ENCODE results near the gene ZP1.

DNA sequence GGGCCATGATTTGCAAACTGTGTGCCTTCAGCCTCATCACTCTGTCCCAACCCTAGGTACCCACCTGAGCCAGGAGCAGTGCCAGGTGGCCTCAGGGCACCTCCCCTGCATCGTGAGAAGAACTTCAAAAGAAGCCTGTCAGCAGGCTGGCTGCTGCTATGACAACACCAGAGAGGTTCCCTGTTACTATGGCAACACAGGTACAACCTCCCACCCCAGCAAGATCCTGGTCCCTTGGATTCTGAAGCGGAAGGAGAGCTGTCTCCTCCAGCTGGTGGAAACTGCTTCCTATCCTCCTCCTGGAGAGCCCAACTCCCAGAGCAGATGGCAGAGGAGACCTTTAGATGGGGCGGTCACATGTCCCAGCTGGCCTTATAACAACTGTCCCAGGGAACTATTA is 2.9 kb downstream of the ZP1 start:
- TF ChIP-seq EZH2phosphoT487 (IDR thresholded peaks at IDR 0.05; ENCODE audit: borderline replicate concordance, low read length) = no peak
- TF ChIP-seq, protein P1, sequence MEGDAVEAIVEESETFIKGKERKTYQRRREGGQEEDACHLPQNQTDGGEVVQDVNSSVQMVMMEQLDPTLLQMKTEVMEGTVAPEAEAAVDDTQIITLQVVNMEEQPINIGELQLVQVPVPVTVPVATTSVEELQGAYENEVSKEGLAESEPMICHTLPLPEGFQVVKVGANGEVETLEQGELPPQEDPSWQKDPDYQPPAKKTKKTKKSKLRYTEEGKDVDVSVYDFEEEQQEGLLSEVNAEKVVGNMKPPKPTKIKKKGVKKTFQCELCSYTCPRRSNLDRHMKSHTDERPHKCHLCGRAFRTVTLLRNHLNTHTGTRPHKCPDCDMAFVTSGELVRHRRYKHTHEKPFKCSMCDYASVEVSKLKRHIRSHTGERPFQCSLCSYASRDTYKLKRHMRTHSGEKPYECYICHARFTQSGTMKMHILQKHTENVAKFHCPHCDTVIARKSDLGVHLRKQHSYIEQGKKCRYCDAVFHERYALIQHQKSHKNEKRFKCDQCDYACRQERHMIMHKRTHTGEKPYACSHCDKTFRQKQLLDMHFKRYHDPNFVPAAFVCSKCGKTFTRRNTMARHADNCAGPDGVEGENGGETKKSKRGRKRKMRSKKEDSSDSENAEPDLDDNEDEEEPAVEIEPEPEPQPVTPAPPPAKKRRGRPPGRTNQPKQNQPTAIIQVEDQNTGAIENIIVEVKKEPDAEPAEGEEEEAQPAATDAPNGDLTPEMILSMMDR (IDR thresholded peaks at IDR 0.05; ENCODE audit: low read depth, low read length, poor library complexity, severe bottlenecking) = no peak

All from DOHH2 (cell line).